ENCODE data around the gene SNURF.

GRCh38 chr15:24977686-24978085 lies 22.9 kb downstream of the SNURF start:
- TF ChIP-seq EZH2 (IDR thresholded peaks at IDR 0.05; ENCODE audit: low read length) (no peak), CTCF (optimal IDR thresholded peaks at IDR 0.05 in 1 of 3, IDR thresholded peaks at IDR 0.05 in 1 of 3, conservative IDR thresholded peaks at IDR 0.05 in 1 of 3; ENCODE audit: extremely low read depth in 1 of 3, insufficient read depth in 2 of 3, low read length in 3 of 3) (no peak)
